SK-N-SH (cell line): ENCODE results near the gene DPRX.

Source experiments
- CHD2 ChIP-seq: fragments of 150-350 bp; IDR thresholded peaks from 2 replicates; pipeline ENCODE4 v1.6.1; 2018; ENCODE audit warnings: low read length; ENCODE audit not compliant: partially characterized antibody
- FOXM1 ChIP-seq: IDR thresholded peaks from 2 replicates; pipeline ENCODE4 v1.4.0; 2012; ENCODE audit warnings: low read depth, mild to moderate bottlenecking
- JUND ChIP-seq: IDR thresholded peaks from 2 replicates; pipeline ENCODE4 v1.4.0; 2012
- RAD21 ChIP-seq: IDR thresholded peaks from 2 replicates; pipeline ENCODE4 v1.6.1; 2012; ENCODE audit warnings: mild to moderate bottlenecking, low read length
- SIN3A ChIP-seq: IDR thresholded peaks from 2 replicates; pipeline ENCODE4 v1.6.1; 2012; ENCODE audit warnings: low read depth, mild to moderate bottlenecking, low read length, moderate library complexity, borderline replicate concordance
- TCF12 ChIP-seq: IDR thresholded peaks from 2 replicates; pipeline ENCODE4 v1.4.0; 2012
- ZBTB33 ChIP-seq: IDR thresholded peaks from 2 replicates; pipeline ENCODE4 v1.4.0; 2012; ENCODE audit warnings: low read depth, borderline replicate concordance
- TF ChIP-seq, protein P1 (sequence below): fragments of 200-600 bp; sonication (generic); IDR thresholded peaks from 2 replicates; pipeline ENCODE4 v1.6.1; 2017; ENCODE audit warnings: antibody characterized with exemption, mild to moderate bottlenecking, moderate library complexity

- TF ChIP-seq, protein P1, sequence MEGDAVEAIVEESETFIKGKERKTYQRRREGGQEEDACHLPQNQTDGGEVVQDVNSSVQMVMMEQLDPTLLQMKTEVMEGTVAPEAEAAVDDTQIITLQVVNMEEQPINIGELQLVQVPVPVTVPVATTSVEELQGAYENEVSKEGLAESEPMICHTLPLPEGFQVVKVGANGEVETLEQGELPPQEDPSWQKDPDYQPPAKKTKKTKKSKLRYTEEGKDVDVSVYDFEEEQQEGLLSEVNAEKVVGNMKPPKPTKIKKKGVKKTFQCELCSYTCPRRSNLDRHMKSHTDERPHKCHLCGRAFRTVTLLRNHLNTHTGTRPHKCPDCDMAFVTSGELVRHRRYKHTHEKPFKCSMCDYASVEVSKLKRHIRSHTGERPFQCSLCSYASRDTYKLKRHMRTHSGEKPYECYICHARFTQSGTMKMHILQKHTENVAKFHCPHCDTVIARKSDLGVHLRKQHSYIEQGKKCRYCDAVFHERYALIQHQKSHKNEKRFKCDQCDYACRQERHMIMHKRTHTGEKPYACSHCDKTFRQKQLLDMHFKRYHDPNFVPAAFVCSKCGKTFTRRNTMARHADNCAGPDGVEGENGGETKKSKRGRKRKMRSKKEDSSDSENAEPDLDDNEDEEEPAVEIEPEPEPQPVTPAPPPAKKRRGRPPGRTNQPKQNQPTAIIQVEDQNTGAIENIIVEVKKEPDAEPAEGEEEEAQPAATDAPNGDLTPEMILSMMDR, result no peak
- TF ChIP-seq JUND, result no peak
- TF ChIP-seq TCF12, result no peak
- no peak for TF ChIP-seq ZBTB33
- TF ChIP-seq CHD2, result no peak
- no peak for TF ChIP-seq FOXM1
- TF ChIP-seq RAD21, result no peak
- no peak for TF ChIP-seq SIN3A
Observed at GRCh38 chr19:53634768-53635167, 3.0 kb downstream of the DPRX start.
